ENCODE measurements around the gene APRT. TPM values are rescaled to one million over a fixed set of nuclear protein-coding genes. Genes with fewer than 3 reads are reported as not detected.
A peak's percentile ranks its signal among the peaks of the same experiment; 100 is the strongest.
"Not testable (repeated sequence)": the region's sequence is repeated elsewhere in the genome, so short reads cannot be mapped to it uniquely, and the experiment has no call there.

APRT gene
- total RNA-seq, 1 experiment from 2014 or later, result 311 TPM

DNA sequence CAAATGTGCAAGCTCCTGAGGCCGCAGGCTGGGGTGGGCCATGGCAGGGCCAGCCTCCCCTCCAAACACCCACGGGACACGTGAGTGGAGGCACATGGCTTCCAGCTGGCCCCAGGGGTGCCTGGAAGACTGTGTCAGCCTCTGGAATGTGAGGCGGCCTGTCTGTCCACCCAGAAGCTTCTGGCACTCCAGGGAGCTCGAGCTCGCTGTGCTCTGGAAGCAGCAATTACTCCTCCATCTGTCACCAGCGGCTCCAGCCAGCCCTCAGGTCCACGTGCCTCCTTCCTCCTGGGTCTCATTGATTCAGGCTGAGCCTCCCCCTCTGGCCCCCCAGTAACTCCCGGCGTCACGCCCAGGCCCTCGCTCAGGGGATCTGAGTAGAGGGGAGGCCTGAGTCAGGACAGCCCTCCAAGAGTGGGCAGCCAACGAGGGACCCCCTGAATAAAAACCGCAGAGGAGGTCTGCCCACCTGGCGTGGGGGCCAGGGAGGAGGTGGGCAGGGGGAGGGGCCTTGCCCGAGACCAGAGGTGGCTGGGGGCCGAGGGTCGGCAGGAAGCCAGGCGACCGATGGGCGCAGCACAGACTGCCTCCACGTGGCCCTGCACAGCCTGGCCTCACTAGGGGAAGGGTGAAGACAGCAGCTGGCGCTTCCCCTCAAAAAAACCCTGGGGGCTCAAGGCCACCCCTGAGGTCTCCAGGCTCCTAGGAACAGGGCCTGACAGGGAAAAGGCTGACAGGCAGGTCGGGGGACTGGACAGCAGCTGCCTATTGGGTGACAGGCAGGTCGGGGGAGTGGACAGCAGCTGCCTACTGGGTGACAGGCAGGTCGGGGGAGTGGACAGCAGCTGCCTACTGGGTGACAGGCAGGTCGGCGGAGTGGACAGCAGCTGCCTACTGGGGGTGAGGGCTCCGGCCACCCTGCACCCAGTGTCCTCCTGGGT is 38.6 kb downstream of the APRT start:
- H3K9ac ChIP-seq (ENCODE audit: low read length), result peak overlapping the region; percentile 26; the same call in 1 of the 2 replicates
- ATAC-seq (no peak), DNase-seq (ENCODE audit: low read depth, low spot score) (no peak)
- H3K27ac ChIP-seq (ENCODE audit: low read depth, low read length), result peak overlapping the region; percentile 12; the same call in 1 of the 2 replicates
- H2AFZ ChIP-seq (ENCODE audit: low read depth, low read length, poor library complexity, severe bottlenecking), result no peak overlapping the region
- BruUV-seq (replicated peaks), result no TSS peak
- H3K4me3 ChIP-seq (replicated peaks in 1 of 2; ENCODE audit: low read depth in 1 of 2, low read length in 2 of 2), result no peak overlapping the region
- H3K36me3 ChIP-seq (ENCODE audit: control insufficient read depth in 1 of 2, insufficient read depth in 2 of 2, low read length in 2 of 2), result peaks cover 0 to 14% of the 10 kb centered on the region in 2 experiments; a peak in 1 of 4 replicates
- H3K79me2 ChIP-seq (ENCODE audit: insufficient read depth, low read length), result peaks cover 99% of the 10 kb centered on the region
- H3K9me3 ChIP-seq (ENCODE audit: control insufficient read depth in 1 of 2, insufficient read depth in 1 of 2, low read depth in 1 of 2, low read length in 2 of 2), result no peaks in the 10 kb centered on the region
- H3K4me2 ChIP-seq (ENCODE audit: low read length), result peak overlapping the region; percentile 34
- intact Hi-C loops (cut with micrococcal nuclease), result no loop called here
- CTCF ChIA-PET, result interaction anchor here (1.1 to 2.0 kb wide), 3 partner anchors 12 to 36 kb away, joined by 6 to 9 read pairs (median 8); partner anchors contain the start of gene PIEZO1
- H3K9me2 ChIP-seq (ENCODE audit: insufficient read depth), result no peaks in the 10 kb centered on the region
- POLR2A ChIA-PET, result interaction anchor here (0.7 to 3.2 kb wide), 6 partner anchors 7 to 420 kb away, joined by 3 to 18 read pairs (median 4); partner anchors contain the start of genes MVD and PIEZO1
- RAD21 ChIA-PET (ENCODE audit: low non-redundant PET in 1 of 2, low total read pairs in 2 of 2, uncharacterized antibody in 2 of 2, unreplicated experiment in 2 of 2), result no interaction called here
- H4K20me1 ChIP-seq (ENCODE audit: insufficient read depth), result peaks cover 24% of the 10 kb centered on the region; the same call in 1 of the 2 replicates
- TF ChIP-seq TCF7L2 (IDR thresholded peaks at IDR 0.05; ENCODE audit: borderline replicate concordance, extremely low read depth, insufficient read depth, insufficient read length), result no peak
- TF ChIP-seq FOSL1 (IDR thresholded peaks at IDR 0.05; ENCODE audit: low read depth), result no peak
- TF ChIP-seq JUND (IDR thresholded peaks at IDR 0.05), result no peak
- no peaks in the 10 kb centered on the region for H3K27me3 ChIP-seq (ENCODE audit: insufficient read depth, low read length)
- H3K4me1 ChIP-seq (ENCODE audit: control insufficient read depth in 1 of 2, insufficient read depth in 2 of 2, low read length in 2 of 2), result peaks cover 63 to 77% of the 10 kb centered on the region in 2 experiments

DNA sequence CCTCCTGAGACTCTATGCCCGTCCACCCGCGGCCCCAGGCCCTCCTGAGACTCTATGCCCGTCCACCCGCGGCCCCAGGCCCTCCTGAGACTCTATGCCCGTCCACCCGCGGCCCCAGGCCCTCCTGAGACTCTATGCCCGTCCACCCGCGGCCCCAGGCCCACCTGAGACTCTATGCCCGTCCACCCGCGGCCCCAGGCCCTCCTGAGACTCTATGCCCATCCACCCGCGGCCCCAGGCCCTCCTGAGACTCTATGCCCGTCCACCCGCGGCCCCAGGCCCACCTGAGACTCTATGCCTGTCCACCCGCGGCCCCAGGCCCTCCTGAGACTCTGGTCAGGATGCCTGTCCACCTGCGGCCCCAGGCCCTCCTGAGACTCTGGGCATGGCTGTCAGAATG is 39.9 kb downstream of the APRT start:
- RAD21 ChIA-PET (ENCODE audit: low non-redundant PET in 1 of 2, low total read pairs in 2 of 2, uncharacterized antibody in 2 of 2, unreplicated experiment in 2 of 2); H3K9me2 ChIP-seq (ENCODE audit: insufficient read depth); H3K36me3 ChIP-seq (ENCODE audit: control insufficient read depth in 1 of 2, insufficient read depth in 2 of 2, low read length in 2 of 2); H3K27me3 ChIP-seq (ENCODE audit: insufficient read depth, low read length); H3K9me3 ChIP-seq (ENCODE audit: control insufficient read depth in 1 of 2, insufficient read depth in 1 of 2, low read depth in 1 of 2, low read length in 2 of 2); DNase-seq (ENCODE audit: low read depth, low spot score); ATAC-seq; intact Hi-C loops (cut with micrococcal nuclease); H3K4me3 ChIP-seq (replicated peaks in 1 of 2; ENCODE audit: low read depth in 1 of 2, low read length in 2 of 2); BruUV-seq (replicated peaks); H2AFZ ChIP-seq (ENCODE audit: low read depth, low read length, poor library complexity, severe bottlenecking): not testable (repeated sequence)
- Histone ChIP-seq H3K79me2 (ENCODE audit: insufficient read depth, low read length) (peaks cover 99% of the 10 kb centered on the region), H3K4me1 (ENCODE audit: control insufficient read depth in 1 of 2, insufficient read depth in 2 of 2, low read length in 2 of 2) (peaks cover 63 to 91% of the 10 kb centered on the region in 2 experiments), H3K9ac (ENCODE audit: low read length) (peak overlapping the region; percentile 1; the same call in 1 of the 2 replicates), H3K27ac (ENCODE audit: low read depth, low read length) (peak overlapping the region; percentile 92; the same call in 1 of the 2 replicates), H4K20me1 (ENCODE audit: insufficient read depth) (peaks cover 24% of the 10 kb centered on the region; the same call in 1 of the 2 replicates), H3K4me2 (ENCODE audit: low read length) (peak overlapping the region; percentile 72; the same call in 1 of the 2 replicates)
- POLR2A ChIA-PET, result interaction anchor here (2.6 to 3.2 kb wide), 2 partner anchors 9 to 13 kb away, joined by 18 to 22 read pairs; partner anchors contain the start of gene PIEZO1
- CTCF ChIA-PET, result interaction anchor here (1.5 kb wide), 1 partner anchor 34 kb away, joined by 9 read pairs; no protein-coding TSS in a partner anchor
